RPMI7951 (cell line): ENCODE measurements around the gene RALGDS. TPM values are rescaled to one million over a fixed set of nuclear protein-coding genes. Genes with fewer than 3 reads are reported as not detected.

ENCODE experiments used
- DNase-seq: peaks from one replicate; pipeline ENCODE4 v3.0.0-alpha.2; 2012; ENCODE audit warnings: low read depth
- total RNA-seq: library from RNA; depleted of rRNA; stranded (reverse); fragments of >200 nt; shearing (Covaris generic); gene quantifications from 2 replicates; pipeline ENCODE4 v1.2.3, GENCODE V29; 2014; rRNA removed

Gene RALGDS
- total RNA-seq, 1 experiment from 2014 or later, result 18.9 TPM

DNA sequence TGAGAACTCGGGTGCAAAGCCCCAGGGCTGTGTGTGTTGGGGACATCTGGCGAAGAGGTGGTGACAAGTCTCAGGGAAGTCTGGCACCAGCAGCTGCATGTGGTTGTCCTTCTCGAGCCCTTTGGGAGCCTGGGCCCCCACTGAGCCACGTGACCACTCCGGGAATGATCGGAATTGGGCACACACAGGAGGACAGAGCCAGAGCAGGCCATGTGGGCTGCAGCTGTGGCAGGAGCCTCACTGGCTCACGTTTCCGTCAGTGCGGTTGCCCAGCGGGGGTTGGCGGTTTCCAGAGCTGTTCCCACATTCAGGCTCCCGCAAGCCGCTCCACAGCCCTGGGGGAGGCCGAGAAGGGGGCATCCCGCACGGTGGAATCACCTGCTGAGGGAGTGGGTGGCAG lies 66.1 kb downstream of the RALGDS start:
- no peak for DNase-seq

- no peak for DNase-seq
These were observed 66.7 kb downstream of the RALGDS start for GRCh38 chr9:133054194-133054890.

DNA sequence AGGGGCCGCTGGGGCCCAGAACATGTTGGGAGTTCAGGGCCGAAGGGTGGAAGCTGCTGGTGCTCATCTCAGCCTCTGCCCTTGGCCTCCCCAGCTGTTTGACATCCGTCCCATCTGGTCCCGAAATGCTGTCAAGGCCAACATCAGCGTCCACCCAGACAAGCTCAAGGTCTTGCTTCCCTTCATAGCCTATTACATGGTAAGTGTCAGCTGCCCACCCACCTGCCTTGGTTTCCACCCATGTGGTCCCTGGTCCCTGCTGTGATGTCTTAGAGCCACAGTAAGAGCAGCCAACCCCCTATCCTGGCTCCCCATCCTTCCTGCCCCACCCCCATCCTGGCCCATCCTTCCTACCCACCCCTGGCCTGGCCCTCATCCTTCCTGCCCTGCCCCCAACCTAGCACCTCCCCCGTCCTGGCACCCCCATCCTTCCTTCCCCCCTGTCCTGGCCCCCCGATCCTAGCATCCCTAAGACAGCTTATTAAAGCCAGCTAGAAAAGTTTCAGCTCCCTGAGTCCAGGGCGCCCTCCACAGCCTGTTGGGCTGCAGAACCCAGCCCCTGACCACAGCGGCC lies 69.0 kb downstream of the RALGDS start:
- DNase-seq, result no peak

DNA sequence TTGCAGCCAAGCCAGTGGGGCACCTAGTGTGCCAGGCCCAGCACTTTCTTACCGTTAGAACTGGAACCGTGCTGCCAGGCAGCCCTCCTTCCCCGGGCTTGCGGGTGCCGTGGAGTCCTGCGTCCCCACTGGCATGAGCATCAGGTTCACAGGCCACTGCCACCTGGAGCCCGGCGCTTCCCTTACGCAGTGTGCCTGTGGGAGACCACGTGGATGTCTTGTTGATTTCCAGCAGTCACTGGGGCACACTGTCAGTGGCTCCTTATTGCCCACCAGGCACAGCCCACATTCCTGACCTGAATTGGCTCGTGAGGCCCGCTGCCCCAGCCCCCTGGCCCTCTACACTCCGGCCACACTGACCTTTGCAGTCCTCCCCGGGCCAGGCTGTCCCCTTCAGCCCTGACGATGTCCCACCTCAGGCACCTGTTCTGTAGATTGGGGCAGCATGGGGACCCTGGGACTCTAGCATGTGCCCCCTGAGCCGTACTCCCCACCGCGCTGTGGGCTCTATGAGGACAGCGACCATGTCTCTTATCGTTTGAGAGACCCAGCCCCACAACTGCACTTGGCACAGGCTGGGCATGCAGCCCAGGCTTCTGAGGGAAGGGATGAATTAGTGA lies 69.6 kb downstream of the RALGDS start:
- DNase-seq, result no peak

DNA sequence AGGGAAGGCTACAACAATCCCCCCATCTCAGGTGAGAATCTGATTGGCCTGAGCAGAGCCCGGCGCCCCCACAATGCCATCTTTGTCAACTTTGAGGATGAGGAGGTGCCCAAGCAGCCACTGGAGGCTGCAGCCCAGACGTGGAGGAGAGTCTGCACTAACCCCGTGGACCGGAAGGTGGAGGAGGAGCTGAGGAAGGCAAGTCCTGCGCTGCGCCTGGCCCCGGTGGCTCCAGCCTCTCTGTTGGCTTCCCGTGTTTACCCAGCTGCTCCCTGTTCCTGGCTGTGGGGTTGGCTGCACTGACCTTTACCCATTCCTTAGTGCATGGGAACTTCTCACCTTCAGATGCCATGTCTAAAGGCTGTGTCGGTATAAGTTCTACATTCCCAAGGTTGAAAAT lies 70.3 kb downstream of the RALGDS start:
- no peak for DNase-seq

GRCh38 chr9:133050142-133050541 lies 70.9 kb downstream of the RALGDS start:
- DNase-seq, result peak; percentile 32

DNA sequence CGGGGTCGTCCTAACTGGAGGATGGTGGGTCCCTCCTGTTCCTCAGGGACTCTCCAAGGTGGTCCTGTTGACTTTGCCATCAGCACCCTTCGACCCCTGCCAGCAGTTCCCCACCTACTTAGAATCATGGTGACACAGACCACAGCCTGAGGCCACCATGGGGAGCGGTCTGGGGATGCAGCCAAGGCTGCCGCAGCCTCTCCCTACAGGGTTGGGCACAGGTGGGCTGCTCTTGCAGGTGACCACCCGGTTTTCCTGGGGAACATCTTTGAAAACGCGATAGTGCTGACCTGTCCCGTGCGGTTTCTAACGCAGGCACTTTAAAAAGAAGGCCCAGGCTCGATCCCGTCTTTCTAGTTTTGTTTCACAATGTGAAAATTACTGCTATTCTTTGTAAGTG lies 72.0 kb downstream of the RALGDS start:
- no peak for DNase-seq

- DNase-seq, result no peak
These were observed 72.4 kb downstream of the RALGDS start for GRCh38 chr9:133048595-133048994.

Other genes starting within 250 kb of the RALGDS start
- gene AK8, start 243.0 kb downstream of the RALGDS start, total RNA-seq, result not detected in 2 replicates
- 3.3 and 5.6 TPM in 2 replicates for gene SPACA9, start 242.3 kb downstream of the RALGDS start, total RNA-seq
- gene TSC1, start 176.6 kb downstream of the RALGDS start, total RNA-seq, result 16.5 and 20.7 TPM in 2 replicates
- not detected in 2 replicates for gene GFI1B, start 142.5 kb downstream of the RALGDS start, total RNA-seq
- gene GTF3C5, start 90.2 kb downstream of the RALGDS start, total RNA-seq, result 45.9 and 48.3 TPM in 2 replicates
- 0.12 TPM in 1 of 2 replicates, not detected in the other for gene CEL, start 59.3 kb downstream of the RALGDS start, total RNA-seq
- gene GBGT1, start 42.7 kb upstream of the RALGDS start, total RNA-seq, result 0.59 and 1.3 TPM in 2 replicates
- gene OBP2B, start 88.0 kb upstream of the RALGDS start, total RNA-seq, result not detected in 2 replicates
- gene ABO, start 154.0 kb upstream of the RALGDS start, total RNA-seq, result not detected in 2 replicates
- gene SURF6, start 214.9 kb upstream of the RALGDS start, total RNA-seq, result 4.6 and 11.2 TPM in 2 replicates
- 13.8 and 15.2 TPM in 2 replicates for gene MED22, start 226.9 kb upstream of the RALGDS start, total RNA-seq
- 1,811 and 1,953 TPM in 2 replicates for gene RPL7A, start 227.0 kb upstream of the RALGDS start, total RNA-seq
- gene SURF1, start 235.2 kb upstream of the RALGDS start, total RNA-seq, result 13.3 and 15.9 TPM in 2 replicates
- gene SURF2, start 235.3 kb upstream of the RALGDS start, total RNA-seq, result 15.0 and 15.7 TPM in 2 replicates